ENCODE data around the gene RGS3.

The RGS3 gene

GRCh38 chr9:113492343-113493202 lies 29.0 kb downstream of the RGS3 start:
- no peak for DNase-seq

DNA sequence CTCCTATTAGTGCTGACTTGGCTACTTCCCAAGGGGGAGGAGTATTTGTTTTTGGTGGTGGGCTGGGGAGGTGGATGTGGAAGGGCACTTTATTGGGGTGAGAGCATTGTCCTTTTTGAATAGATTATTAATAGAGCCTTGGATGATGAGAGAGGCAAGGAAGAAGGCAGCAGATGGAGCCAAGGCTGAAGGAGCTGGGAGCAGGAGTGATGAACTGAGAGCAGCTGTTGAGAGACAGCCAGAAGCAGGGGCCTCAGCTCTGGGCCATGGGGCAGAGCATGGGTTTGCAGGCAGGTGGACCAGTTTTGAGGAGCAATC lies 29.6 kb downstream of the RGS3 start:
- no peak for DNase-seq

- no peak for DNase-seq
These were observed 32.0 kb downstream of the RGS3 start for GRCh38 chr9:113495526-113495925.

- DNase-seq: no peak
These were observed 33.5 kb downstream of the RGS3 start for GRCh38 chr9:113497051-113497450.

- DNase-seq: no peak
These were observed 35.8 kb downstream of the RGS3 start for GRCh38 chr9:113499153-113499875.

- no peak for DNase-seq
These were observed 36.5 kb downstream of the RGS3 start for GRCh38 chr9:113499876-113500497.

DNA sequence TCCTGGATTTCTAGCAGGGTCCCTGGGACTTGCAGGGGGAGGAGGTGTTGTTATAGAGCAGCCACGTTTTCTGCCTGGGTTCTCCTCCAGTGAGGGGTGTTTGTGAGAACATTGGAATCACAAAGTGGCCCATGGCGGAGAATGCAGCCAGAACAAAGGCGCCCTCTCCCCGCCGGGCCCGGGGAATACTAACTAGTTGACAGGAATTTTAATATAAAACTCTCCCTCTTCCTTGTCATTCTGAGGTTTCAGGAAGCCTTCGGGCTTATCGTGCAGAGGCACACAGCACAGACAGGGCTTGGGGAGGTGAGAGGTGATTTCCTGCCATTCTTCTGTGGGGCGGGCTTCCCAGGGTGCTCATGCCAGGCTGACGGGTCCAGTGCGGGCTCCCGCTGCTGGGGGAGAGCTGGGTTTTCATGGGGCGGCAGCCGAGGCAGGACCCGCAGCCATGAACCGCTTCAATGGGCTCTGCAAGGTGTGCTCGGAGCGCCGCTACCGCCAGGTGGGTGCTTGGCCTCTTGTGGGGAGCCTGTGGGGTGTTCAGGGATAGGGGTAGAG lies 37.7 kb downstream of the RGS3 start:
- DNase-seq: no peak

DNA sequence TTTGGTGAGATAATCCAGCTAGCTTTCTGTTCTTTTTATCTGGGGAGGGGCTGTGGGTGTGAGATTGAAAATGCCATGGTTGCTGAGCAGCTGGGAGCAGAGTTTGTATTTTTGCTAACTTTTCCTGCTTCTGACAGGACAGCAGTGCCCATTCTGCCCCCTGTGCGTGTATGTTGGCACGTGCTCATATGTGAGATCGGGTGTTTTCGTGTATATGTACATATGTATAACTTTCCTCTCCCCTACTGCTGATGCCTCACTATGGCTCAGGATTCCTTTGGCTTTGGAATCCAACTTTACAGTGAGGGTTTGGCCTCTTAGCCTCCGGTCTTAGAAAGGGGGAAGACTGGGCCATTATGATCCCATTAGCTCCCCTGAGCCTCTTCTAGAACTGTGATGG lies 38.3 kb downstream of the RGS3 start:
- no peak for DNase-seq

DNA sequence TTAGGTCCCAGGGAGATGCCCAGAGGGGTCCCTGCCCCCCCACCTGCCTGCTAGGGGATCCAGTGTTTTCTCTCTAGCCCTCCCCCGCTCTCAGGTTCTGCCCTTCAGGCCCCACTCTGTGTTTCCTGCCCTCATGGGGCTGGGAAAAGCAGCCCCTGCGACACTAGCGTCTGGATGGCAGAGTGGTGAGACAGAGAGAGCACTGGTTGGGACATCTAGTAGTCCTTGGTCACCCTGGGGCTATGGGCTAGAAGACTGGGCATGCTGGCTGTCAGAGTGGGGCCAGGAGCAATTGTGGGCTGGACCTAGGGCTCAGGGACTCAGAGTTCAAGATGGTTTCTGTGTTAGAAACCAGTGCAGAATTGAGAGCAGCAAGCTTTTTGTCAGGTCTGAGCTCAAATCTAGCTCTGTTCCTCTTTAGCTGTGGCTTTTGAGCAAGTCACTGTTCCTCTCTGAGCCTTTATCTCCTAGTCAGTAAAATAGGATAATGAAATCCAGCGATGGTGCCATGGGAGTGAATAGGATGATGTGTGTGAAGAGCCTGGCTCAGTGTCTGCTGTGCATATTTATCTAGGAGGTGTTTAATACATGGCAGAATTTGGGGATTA lies 39.0 kb downstream of the RGS3 start:
- DNase-seq: no peak

DNA sequence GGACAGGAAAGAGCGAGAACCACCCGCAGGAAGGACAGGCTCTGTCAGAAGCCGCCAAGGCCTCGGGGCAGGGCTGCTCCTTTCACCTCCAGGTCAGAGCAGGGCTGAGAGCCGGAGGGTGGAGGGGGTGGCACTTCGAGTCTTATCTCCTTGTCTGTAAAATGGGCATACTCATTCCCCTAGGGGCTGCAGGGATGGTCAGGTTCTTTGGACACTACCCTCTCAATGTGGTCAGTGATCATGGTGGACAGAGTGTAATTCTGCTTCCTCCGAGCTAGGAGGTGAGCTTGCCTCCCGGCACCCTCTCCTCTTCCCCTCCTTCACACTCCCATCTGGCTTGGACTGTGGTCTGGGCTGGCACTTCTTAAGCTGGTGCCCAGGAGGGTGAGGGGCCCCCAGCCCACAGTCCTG lies 39.6 kb downstream of the RGS3 start:
- DNase-seq: no peak

DNA sequence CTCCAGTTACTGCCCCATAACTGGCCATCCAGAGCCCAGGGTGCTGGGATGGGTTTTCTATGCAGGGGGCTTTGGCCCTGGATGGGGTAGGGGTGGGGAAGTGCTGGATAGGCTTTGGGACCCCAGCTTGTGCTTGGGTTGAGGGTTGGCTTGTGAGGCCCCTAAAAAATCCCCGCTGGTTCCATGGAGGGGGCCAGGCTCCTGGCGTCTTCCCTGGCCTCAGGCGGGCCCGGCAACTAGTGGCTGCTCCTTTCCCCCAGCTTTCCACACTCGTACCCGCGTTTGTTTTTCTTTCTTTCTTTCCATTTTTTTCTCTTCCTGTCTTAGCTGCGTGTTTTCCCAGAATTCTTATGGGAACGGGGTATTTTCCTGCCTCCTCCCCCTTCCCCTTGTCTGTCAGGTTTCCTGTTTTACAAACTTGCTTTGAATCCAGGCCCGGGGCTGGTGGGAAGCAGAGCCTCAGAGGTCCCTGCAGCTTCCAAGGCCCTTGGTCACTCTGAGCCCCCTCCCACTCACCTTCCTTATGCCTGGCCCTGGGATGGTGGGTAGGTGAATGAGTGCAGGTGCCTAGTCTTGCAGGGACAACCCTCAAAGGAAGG lies 40.2 kb downstream of the RGS3 start:
- no peak for DNase-seq

- no peak for DNase-seq
These were observed 41.4 kb downstream of the RGS3 start for GRCh38 chr9:113504725-113505590.

DNA sequence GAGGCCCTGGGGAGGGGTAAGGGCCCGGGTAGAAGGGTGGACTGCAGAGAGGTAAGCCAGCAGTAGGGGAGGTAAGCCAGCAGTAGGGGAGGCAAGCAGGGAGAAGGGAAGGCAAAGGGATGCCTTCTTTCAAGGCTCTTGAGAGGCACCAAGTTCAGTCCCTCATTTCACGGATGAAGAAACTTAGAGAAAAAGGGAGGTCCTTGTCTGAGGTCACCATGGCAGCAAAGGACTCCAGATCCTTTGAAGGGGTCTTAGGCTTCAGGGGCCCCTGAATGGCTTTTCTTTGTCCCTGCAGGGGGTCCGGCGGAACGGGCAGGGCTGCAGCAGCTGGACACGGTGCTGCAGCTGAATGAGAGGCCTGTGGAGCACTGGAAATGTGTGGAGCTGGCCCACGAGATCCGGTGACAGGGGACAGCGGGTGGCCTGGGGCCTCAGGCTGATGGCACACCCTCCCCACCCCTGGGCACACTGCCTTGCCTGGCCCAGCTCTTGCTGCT lies 42.6 kb downstream of the RGS3 start:
- DNase-seq: no peak

DNA sequence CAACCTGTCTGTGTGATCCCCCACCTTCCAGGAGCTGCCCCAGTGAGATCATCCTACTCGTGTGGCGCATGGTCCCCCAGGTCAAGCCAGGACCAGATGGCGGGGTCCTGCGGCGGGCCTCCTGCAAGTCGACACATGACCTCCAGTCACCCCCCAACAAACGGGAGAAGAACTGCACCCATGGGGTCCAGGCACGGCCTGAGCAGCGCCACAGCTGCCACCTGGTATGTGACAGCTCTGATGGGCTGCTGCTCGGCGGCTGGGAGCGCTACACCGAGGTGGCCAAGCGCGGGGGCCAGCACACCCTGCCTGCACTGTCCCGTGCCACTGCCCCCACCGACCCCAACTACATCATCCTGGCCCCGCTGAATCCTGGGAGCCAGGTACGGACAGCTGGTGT lies 43.7 kb downstream of the RGS3 start:
- no peak for DNase-seq

DNA sequence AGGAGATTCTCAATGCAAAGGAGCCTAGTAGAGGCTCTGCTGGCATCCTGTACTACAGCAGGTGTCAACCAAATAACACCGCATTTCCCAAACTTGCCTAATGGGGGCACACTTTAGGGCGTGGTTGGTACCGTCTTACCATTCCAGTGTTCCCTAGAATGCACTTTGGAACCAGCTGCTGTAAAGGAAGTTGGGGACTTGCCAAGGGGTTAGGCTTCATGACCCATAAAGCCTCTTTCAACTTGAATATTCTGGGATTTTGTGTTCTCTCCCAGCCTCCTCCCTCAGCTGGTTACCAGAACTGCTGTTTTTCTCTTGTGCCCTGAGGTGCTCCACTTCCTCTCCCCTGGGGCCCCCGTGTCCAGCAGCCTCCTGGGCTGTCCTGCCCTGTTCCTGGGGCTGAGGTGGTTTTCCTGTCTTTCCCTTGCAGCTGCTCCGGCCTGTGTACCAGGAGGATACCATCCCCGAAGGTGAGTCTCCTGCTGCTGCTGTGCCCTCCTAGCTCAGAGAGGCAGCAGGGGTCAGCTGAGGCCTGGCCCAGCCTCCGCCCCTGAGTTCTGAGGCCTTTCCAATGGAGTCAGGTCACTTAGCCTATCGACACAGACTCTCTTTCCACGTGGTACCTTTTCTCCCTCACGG lies 44.7 kb downstream of the RGS3 start:
- DNase-seq: no peak

DNA sequence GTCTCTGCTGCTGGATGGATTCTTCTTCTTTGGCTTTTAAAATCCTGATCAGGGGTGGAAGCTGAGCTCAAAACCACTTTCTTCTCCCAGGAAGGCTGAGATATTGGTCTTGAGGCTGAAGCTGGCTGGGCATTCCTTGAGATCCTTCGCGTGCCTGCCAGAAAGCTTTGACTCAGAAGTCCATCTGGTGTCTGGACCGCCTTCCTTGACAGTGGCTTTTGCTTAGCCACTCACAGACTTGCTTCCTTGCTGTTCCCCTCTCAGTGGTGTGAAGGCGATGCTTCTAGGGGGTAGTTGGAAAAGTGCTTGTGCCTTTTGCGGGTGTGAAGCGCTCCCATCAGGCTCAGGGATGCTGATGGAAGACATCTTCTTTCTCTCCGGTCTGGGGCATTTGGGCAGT lies 45.9 kb downstream of the RGS3 start:
- DNase-seq: no peak

- no peak for DNase-seq
These were observed 47.6 kb downstream of the RGS3 start for GRCh38 chr9:113511047-113511521.

DNA sequence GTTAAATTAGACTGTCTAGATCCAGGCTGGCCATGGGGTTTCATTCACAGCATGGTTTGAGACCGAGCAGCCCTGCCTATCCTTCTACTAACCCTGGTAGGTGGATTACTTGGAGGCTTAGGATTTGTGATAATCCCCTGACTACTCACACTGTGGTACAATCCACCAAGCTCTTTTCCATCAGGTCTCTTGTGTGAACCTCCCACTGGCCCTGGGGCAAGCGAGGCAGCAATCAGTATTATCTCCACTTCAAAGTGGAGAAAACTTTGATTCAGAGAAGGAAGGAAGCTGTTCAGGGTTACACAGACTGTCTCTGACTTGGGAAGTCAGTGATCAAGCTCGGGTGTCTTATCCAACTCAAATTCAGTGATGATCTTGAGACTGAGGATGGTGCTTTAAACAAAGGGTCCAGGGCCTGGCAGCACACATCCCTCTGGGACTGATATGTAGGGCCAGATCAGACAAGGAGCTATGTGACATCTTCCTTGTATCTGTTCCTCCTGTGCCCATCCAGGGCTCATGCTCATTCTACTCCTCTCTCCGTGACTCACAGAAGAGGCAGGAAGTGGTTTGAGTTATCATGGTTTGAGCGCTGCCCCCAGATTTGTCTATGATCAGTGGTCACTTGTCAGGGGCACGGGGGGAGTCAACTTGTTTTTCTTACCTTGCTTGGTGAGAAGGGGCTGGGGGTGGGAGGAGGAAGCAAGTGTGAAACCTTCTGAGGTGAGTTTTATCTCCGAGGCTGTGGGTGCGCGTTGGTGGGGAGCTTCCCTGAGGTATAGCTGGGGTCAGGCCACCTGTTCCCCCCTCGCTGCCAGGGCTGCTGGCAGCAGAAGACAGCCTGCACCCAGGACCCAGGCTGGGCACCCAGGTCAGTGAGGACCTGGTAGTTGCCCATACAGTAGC lies 48.6 kb downstream of the RGS3 start:
- peak; percentile 60 to 69 for DNase-seq

- DNase-seq: no peak
These were observed 49.6 kb downstream of the RGS3 start for GRCh38 chr9:113513111-113513510.

DNA sequence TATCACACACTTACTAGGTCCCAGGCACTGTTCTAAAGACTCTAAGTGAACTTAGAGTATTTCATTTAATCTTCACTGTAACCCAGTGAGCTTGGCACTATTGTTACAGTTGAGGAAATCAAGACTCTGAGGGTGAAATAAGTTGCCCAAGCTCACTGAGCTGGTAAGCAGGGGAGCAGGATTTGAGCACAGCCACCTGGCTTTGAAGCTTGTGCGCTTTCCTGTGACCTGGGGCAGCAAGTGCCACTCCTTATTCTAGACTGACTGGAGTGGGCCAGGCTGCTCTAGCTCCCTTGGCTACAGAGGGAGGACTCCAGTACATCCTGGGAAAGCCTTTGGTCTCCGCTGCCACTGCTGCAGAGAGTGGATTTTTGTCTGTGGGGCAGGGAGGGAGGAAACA lies 50.0 kb downstream of the RGS3 start:
- no peak for DNase-seq
